IgD-negative memory B cell (primary cell): ENCODE measurements around the gene NPIPB4. TPM values are rescaled to one million over a fixed set of nuclear protein-coding genes. Genes with fewer than 3 reads are reported as not detected.
"Not testable (repeated sequence)": the region's sequence is repeated elsewhere in the genome, so short reads cannot be mapped to it uniquely, and the experiment has no call there.

Experiments
- H3K27ac Mint-ChIP-seq, 3 donors: one replicate each; pipeline ENCODE4 v1.8.0; 2020 to 2022; ENCODE audit warnings: mild to moderate bottlenecking in 3 of 3, mixed read lengths in 3 of 3, moderate library complexity in 1 of 3
- H3K27me3 Mint-ChIP-seq: one replicate; pipeline ENCODE4 v1.8.0; 2021; ENCODE audit warnings: mixed read lengths
- H3K36me3 Mint-ChIP-seq: one replicate; pipeline ENCODE4 v1.8.0; 2020; ENCODE audit warnings: mild to moderate bottlenecking, mixed read lengths
- H3K4me1 Mint-ChIP-seq, 3 donors: one replicate each; pipeline ENCODE4 v1.8.0; 2020 to 2022; ENCODE audit warnings: mixed read lengths in 3 of 3, mild to moderate bottlenecking in 1 of 3
- H3K4me3 Mint-ChIP-seq, 4 donors: one replicate each; pipeline ENCODE4 v1.8.0; 2020 to 2022; ENCODE audit warnings: mild to moderate bottlenecking in 4 of 4, mixed read lengths in 4 of 4, moderate library complexity in 3 of 4
- H3K9me3 Mint-ChIP-seq, 3 donors: one replicate each; pipeline ENCODE4 v1.8.0; 2020 to 2021; ENCODE audit warnings: mixed read lengths in 3 of 3, mild to moderate bottlenecking in 1 of 3
- polyA plus RNA-seq: library from polyadenylated mRNA; unstranded; fragments of 300-500 nt; fragmentation: Illumina TruSeq; gene quantifications from one replicate; pipeline ENCODE4 v1.2.3, GENCODE V29; 2021

NPIPB4 gene
- polyA plus RNA-seq, 1 donor from 2014 or later: 14.0 TPM

- not testable (repeated sequence) for H3K9me3 Mint-ChIP-seq, H3K27ac Mint-ChIP-seq, H3K36me3 Mint-ChIP-seq
Observed at GRCh38 chr16:21802375-21802663, 55.2 kb downstream of the NPIPB4 start.

DNA sequence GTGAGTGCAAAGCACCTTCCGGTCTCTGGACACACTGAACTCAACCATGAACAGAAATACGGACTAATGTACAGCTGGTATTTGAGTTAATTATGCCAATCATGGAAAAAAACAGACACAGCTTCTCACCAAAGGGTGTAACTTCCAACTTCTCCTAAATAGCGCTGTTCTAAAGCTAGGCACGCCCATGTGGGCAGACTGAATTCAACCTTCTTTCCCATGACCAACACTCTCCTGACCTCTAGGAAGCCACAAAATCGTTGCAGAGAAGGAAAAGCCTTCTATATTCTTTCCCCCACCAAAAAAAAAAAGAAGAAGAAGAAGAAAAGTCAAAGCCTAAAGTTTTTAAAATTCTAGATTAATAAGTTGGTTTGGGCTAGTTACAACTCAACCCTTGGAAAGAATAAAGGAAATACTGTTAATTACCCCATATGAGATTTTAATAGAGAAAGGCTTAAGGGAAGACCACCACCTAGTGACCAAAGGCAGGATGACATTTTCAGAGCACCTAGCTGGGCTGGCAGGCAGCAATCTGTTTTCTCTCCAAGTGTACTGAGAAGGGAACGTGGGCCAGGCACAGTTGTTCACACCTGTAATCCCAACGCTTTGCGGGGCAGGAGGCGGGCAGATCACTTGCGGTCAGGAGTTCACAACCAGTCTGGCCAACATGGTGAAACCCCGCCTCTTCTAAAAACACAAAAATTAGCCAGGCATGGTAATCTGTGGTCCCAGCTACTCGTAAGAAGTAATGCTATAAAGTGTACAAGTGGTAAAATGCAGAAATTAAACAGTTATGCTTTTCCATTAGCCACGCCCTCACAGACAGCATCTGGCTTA is 55.8 kb downstream of the NPIPB4 start:
- not testable (repeated sequence) for H3K4me3 Mint-ChIP-seq, H3K27me3 Mint-ChIP-seq, H3K27ac Mint-ChIP-seq, H3K9me3 Mint-ChIP-seq, H3K36me3 Mint-ChIP-seq, H3K4me1 Mint-ChIP-seq

More at GRCh38 chr16:21802375-21802663, 55.2 kb downstream of the NPIPB4 start:
- H3K27me3 Mint-ChIP-seq, H3K4me1 Mint-ChIP-seq, H3K4me3 Mint-ChIP-seq: not testable (repeated sequence)

GRCh38 chr16:21798601-21799000 is 59.0 kb downstream of the NPIPB4 start:
- H3K27me3 Mint-ChIP-seq, H3K4me3 Mint-ChIP-seq, H3K36me3 Mint-ChIP-seq, H3K27ac Mint-ChIP-seq, H3K9me3 Mint-ChIP-seq, H3K4me1 Mint-ChIP-seq: not testable (repeated sequence)

GRCh38 chr16:21793310-21793709 is 64.2 kb downstream of the NPIPB4 start:
- H3K36me3 Mint-ChIP-seq, H3K4me3 Mint-ChIP-seq, H3K9me3 Mint-ChIP-seq, H3K4me1 Mint-ChIP-seq, H3K27ac Mint-ChIP-seq, H3K27me3 Mint-ChIP-seq: not testable (repeated sequence)

- not testable (repeated sequence) for H3K36me3 Mint-ChIP-seq, H3K4me1 Mint-ChIP-seq, H3K27me3 Mint-ChIP-seq, H3K4me3 Mint-ChIP-seq, H3K9me3 Mint-ChIP-seq, H3K27ac Mint-ChIP-seq
Observed at GRCh38 chr16:21790506-21790905, 67.0 kb downstream of the NPIPB4 start.

Other genes with a start within 250 kb of the NPIPB4 start
- gene IGSF6, start 205.1 kb downstream of the NPIPB4 start, polyA plus RNA-seq: 0.31 TPM
- not detected for gene OTOA, start 193.8 kb downstream of the NPIPB4 start, polyA plus RNA-seq
- 144 TPM for gene UQCRC2, start 95.6 kb upstream of the NPIPB4 start, polyA plus RNA-seq
- gene PDZD9, start 143.4 kb upstream of the NPIPB4 start, polyA plus RNA-seq: not detected
- 4.1 TPM for gene MOSMO, start 150.4 kb upstream of the NPIPB4 start, polyA plus RNA-seq
- not detected for gene VWA3A, start 234.8 kb upstream of the NPIPB4 start, polyA plus RNA-seq